ENCODE data around the gene DNAH17.

The DNAH17 gene

DNA sequence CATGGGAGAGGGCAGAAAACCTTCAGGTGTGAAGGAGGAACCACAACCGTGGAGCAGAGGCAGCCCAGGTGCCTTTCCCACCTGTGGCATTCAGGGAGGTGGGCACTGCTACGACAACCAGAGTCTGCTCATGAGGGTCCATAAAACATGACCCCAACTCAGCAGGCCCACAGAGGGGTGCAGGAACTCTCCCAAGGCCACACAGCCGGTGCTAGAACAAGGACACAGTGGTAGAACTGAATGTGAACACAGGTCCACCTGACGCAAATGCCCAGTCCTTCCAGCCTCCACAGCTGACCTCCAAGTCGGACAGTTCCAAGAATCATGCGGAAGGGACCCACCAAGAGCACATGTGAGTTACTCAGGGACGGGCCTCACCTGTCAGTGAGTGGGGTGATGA is 76.4 kb downstream of the DNAH17 start:
- H3K9me3 ChIP-seq (ENCODE audit: control insufficient read depth, low read length), result no peaks in the 10 kb centered on the region
- H2BK120ac ChIP-seq (ENCODE audit: low read depth, low read length), result no peak overlapping the region
- H3K14ac ChIP-seq (ENCODE audit: low read length in 2 of 2), result peak overlapping the region in 1 of 2 experiments; percentile 3
- no peak overlapping the region for H3K4me2 ChIP-seq (ENCODE audit: low read length, poor library complexity, severe bottlenecking)
- no peak overlapping the region for H3K4ac ChIP-seq (ENCODE audit: low read depth in 1 of 2, low read length in 2 of 2)
- no peak overlapping the region for H4K8ac ChIP-seq (ENCODE audit: low read length)
- H3K27ac ChIP-seq (ENCODE audit: low read length, poor library complexity, severe bottlenecking), result no peak overlapping the region
- H2AFZ ChIP-seq (ENCODE audit: low read depth, low read length), result no peak overlapping the region
- 94% methylated on average over 7 of the region's 7 CpGs for WGBS
- H3K27me3 ChIP-seq (ENCODE audit: control insufficient read depth in 1 of 2, insufficient read depth in 1 of 2, low read length in 2 of 2), result peaks cover 0 to 23% of the 10 kb centered on the region in 2 experiments
- DNase-seq, result no peak
- no peak overlapping the region for H3K18ac ChIP-seq (ENCODE audit: low read depth in 1 of 2, low read length in 2 of 2)
- peaks cover 5% of the 10 kb centered on the region for H3K4me1 ChIP-seq (ENCODE audit: control insufficient read depth, insufficient read depth, low read depth, low read length)
- no peaks in the 10 kb centered on the region for H3K79me1 ChIP-seq (replicated peaks; ENCODE audit: low read length, poor library complexity, severe bottlenecking)
- no peak overlapping the region for H3K9ac ChIP-seq (ENCODE audit: low read length)
- no peak overlapping the region for H4K91ac ChIP-seq (ENCODE audit: low read length)
- H3K23ac ChIP-seq (ENCODE audit: low read length in 2 of 2), result no peak overlapping the region
- no peak overlapping the region for H2BK12ac ChIP-seq (ENCODE audit: low read length in 2 of 2)
- H2BK5ac ChIP-seq (ENCODE audit: low read depth, low read length, poor library complexity, severe bottlenecking), result no peak overlapping the region
- H2AK5ac ChIP-seq (ENCODE audit: low read length, severe bottlenecking), result no peak overlapping the region
- H3K36me3 ChIP-seq (ENCODE audit: control insufficient read depth in 1 of 2, insufficient read depth in 2 of 2, low read depth in 1 of 2, low read length in 2 of 2), result no peaks in the 10 kb centered on the region
- no peak overlapping the region for H3K4me3 ChIP-seq (ENCODE audit: insufficient read depth in 1 of 2, low read depth in 1 of 2, low read length in 2 of 2)
- no peak overlapping the region for H2BK15ac ChIP-seq (ENCODE audit: low read depth, poor library complexity, severe bottlenecking)

GRCh38 chr17:78499715-78500540 is 77.3 kb downstream of the DNAH17 start:
- no peaks in the 10 kb centered on the region for H3K36me3 ChIP-seq (ENCODE audit: control insufficient read depth in 1 of 2, insufficient read depth in 2 of 2, low read depth in 1 of 2, low read length in 2 of 2)
- H3K79me1 ChIP-seq (replicated peaks; ENCODE audit: low read length, poor library complexity, severe bottlenecking), result no peaks in the 10 kb centered on the region
- DNase-seq, result no peak
- H2BK120ac ChIP-seq (ENCODE audit: low read depth, low read length), result peak overlapping the region; percentile 21
- H2AK5ac ChIP-seq (ENCODE audit: low read length, severe bottlenecking), result no peak overlapping the region
- no peak overlapping the region for H3K4me3 ChIP-seq (ENCODE audit: insufficient read depth in 1 of 2, low read depth in 1 of 2, low read length in 2 of 2)
- H3K9ac ChIP-seq (ENCODE audit: low read length), result no peak overlapping the region
- no peak overlapping the region for H3K27ac ChIP-seq (ENCODE audit: low read length, poor library complexity, severe bottlenecking)
- no peak overlapping the region for H3K23ac ChIP-seq (ENCODE audit: low read length in 2 of 2)
- H3K4me1 ChIP-seq (ENCODE audit: control insufficient read depth, insufficient read depth, low read depth, low read length), result peaks cover 1% of the 10 kb centered on the region
- H2AFZ ChIP-seq (ENCODE audit: low read depth, low read length), result no peak overlapping the region
- WGBS, result 89% methylated on average over 21 of the region's 21 CpGs
- no peak overlapping the region for H3K4me2 ChIP-seq (ENCODE audit: low read length, poor library complexity, severe bottlenecking)
- no peak overlapping the region for H2BK5ac ChIP-seq (ENCODE audit: low read depth, low read length, poor library complexity, severe bottlenecking)
- no peak overlapping the region for H4K8ac ChIP-seq (ENCODE audit: low read length)
- no peak overlapping the region for H3K18ac ChIP-seq (ENCODE audit: low read depth in 1 of 2, low read length in 2 of 2)
- no peak overlapping the region for H2BK15ac ChIP-seq (ENCODE audit: low read depth, poor library complexity, severe bottlenecking)
- H2BK12ac ChIP-seq (ENCODE audit: low read length in 2 of 2), result peak overlapping the region in 1 of 2 experiments; percentile 38
- no peak overlapping the region for H3K4ac ChIP-seq (ENCODE audit: low read depth in 1 of 2, low read length in 2 of 2)
- H3K9me3 ChIP-seq (ENCODE audit: control insufficient read depth, low read length), result no peaks in the 10 kb centered on the region
- H3K27me3 ChIP-seq (ENCODE audit: control insufficient read depth in 1 of 2, insufficient read depth in 1 of 2, low read length in 2 of 2), result peaks cover 0 to 26% of the 10 kb centered on the region in 2 experiments
- no peak overlapping the region for H4K91ac ChIP-seq (ENCODE audit: low read length)
- no peak overlapping the region for H3K14ac ChIP-seq (ENCODE audit: low read length in 2 of 2)

GRCh38 chr17:78498848-78499247 is 78.3 kb downstream of the DNAH17 start:
- Histone ChIP-seq H2AK5ac (ENCODE audit: low read length, severe bottlenecking) (peak overlapping the region; percentile 49), H3K4me2 (ENCODE audit: low read length, poor library complexity, severe bottlenecking) (no peak overlapping the region), H3K18ac (ENCODE audit: low read depth in 1 of 2, low read length in 2 of 2) (peak overlapping the region in 1 of 2 experiments; percentile 19)

DNA sequence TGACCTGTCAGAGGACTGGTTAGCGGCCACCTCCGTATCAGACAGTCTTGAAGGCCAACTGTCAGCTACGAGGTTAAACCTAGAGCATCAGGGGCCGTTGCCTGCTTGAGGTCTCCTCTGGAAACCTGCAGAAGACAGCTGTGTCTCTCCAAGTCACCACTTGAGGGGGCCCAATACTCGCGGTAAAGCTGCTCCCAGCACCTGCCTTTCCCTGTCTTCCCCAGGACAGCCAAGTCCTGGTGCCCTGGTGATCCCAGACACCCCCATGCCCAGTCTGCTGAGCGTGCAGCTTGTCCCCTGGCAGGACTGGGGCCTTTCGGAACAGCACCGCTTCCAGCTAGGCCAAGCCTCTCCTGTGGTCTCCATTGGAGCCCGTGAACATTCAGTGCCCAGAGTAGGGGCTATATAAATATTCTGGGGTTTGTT is 80.1 kb downstream of the DNAH17 start:
- no peak overlapping the region for H3K4me3 ChIP-seq (ENCODE audit: insufficient read depth in 1 of 2, low read depth in 1 of 2, low read length in 2 of 2)
- no peaks in the 10 kb centered on the region for H3K79me1 ChIP-seq (replicated peaks; ENCODE audit: low read length, poor library complexity, severe bottlenecking)
- H3K36me3 ChIP-seq (ENCODE audit: control insufficient read depth in 1 of 2, insufficient read depth in 2 of 2, low read depth in 1 of 2, low read length in 2 of 2), result no peaks in the 10 kb centered on the region
- peaks cover 6% of the 10 kb centered on the region for H3K4me1 ChIP-seq (ENCODE audit: control insufficient read depth, insufficient read depth, low read depth, low read length)
- 32% methylated on average over 10 of the region's 10 CpGs for WGBS
- no peak overlapping the region for H4K8ac ChIP-seq (ENCODE audit: low read length)
- H3K27me3 ChIP-seq (ENCODE audit: control insufficient read depth in 1 of 2, insufficient read depth in 1 of 2, low read length in 2 of 2), result peaks cover 0 to 50% of the 10 kb centered on the region in 2 experiments
- no peaks in the 10 kb centered on the region for H3K9me3 ChIP-seq (ENCODE audit: control insufficient read depth, low read length)
- H2AK5ac ChIP-seq (ENCODE audit: low read length, severe bottlenecking), result no peak overlapping the region
- no peak overlapping the region for H2BK12ac ChIP-seq (ENCODE audit: low read length in 2 of 2)
- H3K4me2 ChIP-seq (ENCODE audit: low read length, poor library complexity, severe bottlenecking), result no peak overlapping the region
- H3K23ac ChIP-seq (ENCODE audit: low read length in 2 of 2), result no peak overlapping the region
- H3K18ac ChIP-seq (ENCODE audit: low read depth in 1 of 2, low read length in 2 of 2), result no peak overlapping the region
- no peak overlapping the region for H4K91ac ChIP-seq (ENCODE audit: low read length)
- H2BK5ac ChIP-seq (ENCODE audit: low read depth, low read length, poor library complexity, severe bottlenecking), result no peak overlapping the region
- no peak overlapping the region for H2AFZ ChIP-seq (ENCODE audit: low read depth, low read length)
- H3K4ac ChIP-seq (ENCODE audit: low read depth in 1 of 2, low read length in 2 of 2), result no peak overlapping the region
- no peak overlapping the region for H3K27ac ChIP-seq (ENCODE audit: low read length, poor library complexity, severe bottlenecking)
- H3K14ac ChIP-seq (ENCODE audit: low read length in 2 of 2), result no peak overlapping the region
- DNase-seq, result peak; percentile 80
- no peak overlapping the region for H2BK120ac ChIP-seq (ENCODE audit: low read depth, low read length)
- H3K9ac ChIP-seq (ENCODE audit: low read length), result no peak overlapping the region
- H2BK15ac ChIP-seq (ENCODE audit: low read depth, poor library complexity, severe bottlenecking), result no peak overlapping the region

More at GRCh38 chr17:78498848-78499247, 78.3 kb downstream of the DNAH17 start:
- Histone ChIP-seq H3K27ac (ENCODE audit: low read length, poor library complexity, severe bottlenecking) (no peak overlapping the region), H3K23ac (ENCODE audit: low read length in 2 of 2) (no peak overlapping the region), H3K4ac (ENCODE audit: low read depth in 1 of 2, low read length in 2 of 2) (no peak overlapping the region), H3K4me1 (ENCODE audit: control insufficient read depth, insufficient read depth, low read depth, low read length) (peaks cover 1% of the 10 kb centered on the region), H3K14ac (ENCODE audit: low read length in 2 of 2) (peak overlapping the region in 1 of 2 experiments; percentile 5), H2BK5ac (ENCODE audit: low read depth, low read length, poor library complexity, severe bottlenecking) (no peak overlapping the region), H2BK120ac (ENCODE audit: low read depth, low read length) (no peak overlapping the region), H4K8ac (ENCODE audit: low read length) (no peak overlapping the region), H3K9me3 (ENCODE audit: control insufficient read depth, low read length) (no peaks in the 10 kb centered on the region), H3K4me3 (ENCODE audit: insufficient read depth in 1 of 2, low read depth in 1 of 2, low read length in 2 of 2) (no peak overlapping the region), H2AFZ (ENCODE audit: low read depth, low read length) (no peak overlapping the region), H2BK12ac (ENCODE audit: low read length in 2 of 2) (peak overlapping the region in 1 of 2 experiments; percentile 18), H3K27me3 (ENCODE audit: control insufficient read depth in 1 of 2, insufficient read depth in 1 of 2, low read length in 2 of 2) (peaks cover 0 to 37% of the 10 kb centered on the region in 2 experiments), H4K91ac (ENCODE audit: low read length) (peak overlapping the region; percentile 11), H3K79me1 (replicated peaks; ENCODE audit: low read length, poor library complexity, severe bottlenecking) (no peaks in the 10 kb centered on the region), H3K36me3 (ENCODE audit: control insufficient read depth in 1 of 2, insufficient read depth in 2 of 2, low read depth in 1 of 2, low read length in 2 of 2) (no peaks in the 10 kb centered on the region), H3K9ac (ENCODE audit: low read length) (no peak overlapping the region), H2BK15ac (ENCODE audit: low read depth, poor library complexity, severe bottlenecking) (no peak overlapping the region)
- no peak for DNase-seq
- WGBS, result 60% methylated on average over 17 of the region's 17 CpGs
